ENCODE results near the gene UCP1. TPM values are rescaled to one million over a fixed set of nuclear protein-coding genes. Genes with fewer than 3 reads are reported as not detected.

UCP1 gene
- total RNA-seq, 1 donor from 2014 or later = not detected

- H3K27ac ChIP-seq (replicated peaks) = peak overlapping the region; percentile 51
- peaks cover 9% of the 10 kb centered on the region for H3K4me1 ChIP-seq
- DNase-seq = no peak
- no peaks in the 10 kb centered on the region for H3K9me3 ChIP-seq (replicated peaks)
- intact Hi-C loops (cut with micrococcal nuclease) = loop anchor here (5.0 kb wide), 1 partner anchor 247 kb away; no protein-coding TSS in a partner anchor
- no peaks in the 10 kb centered on the region for H3K36me3 ChIP-seq
- no peaks in the 10 kb centered on the region for H3K27me3 ChIP-seq (ENCODE audit: low read depth)
- TF ChIP-seq, protein P1, sequence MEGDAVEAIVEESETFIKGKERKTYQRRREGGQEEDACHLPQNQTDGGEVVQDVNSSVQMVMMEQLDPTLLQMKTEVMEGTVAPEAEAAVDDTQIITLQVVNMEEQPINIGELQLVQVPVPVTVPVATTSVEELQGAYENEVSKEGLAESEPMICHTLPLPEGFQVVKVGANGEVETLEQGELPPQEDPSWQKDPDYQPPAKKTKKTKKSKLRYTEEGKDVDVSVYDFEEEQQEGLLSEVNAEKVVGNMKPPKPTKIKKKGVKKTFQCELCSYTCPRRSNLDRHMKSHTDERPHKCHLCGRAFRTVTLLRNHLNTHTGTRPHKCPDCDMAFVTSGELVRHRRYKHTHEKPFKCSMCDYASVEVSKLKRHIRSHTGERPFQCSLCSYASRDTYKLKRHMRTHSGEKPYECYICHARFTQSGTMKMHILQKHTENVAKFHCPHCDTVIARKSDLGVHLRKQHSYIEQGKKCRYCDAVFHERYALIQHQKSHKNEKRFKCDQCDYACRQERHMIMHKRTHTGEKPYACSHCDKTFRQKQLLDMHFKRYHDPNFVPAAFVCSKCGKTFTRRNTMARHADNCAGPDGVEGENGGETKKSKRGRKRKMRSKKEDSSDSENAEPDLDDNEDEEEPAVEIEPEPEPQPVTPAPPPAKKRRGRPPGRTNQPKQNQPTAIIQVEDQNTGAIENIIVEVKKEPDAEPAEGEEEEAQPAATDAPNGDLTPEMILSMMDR (IDR thresholded peaks at IDR 0.05; ENCODE audit: borderline replicate concordance) = peak; percentile 72
- no peak overlapping the region for H3K4me3 ChIP-seq
Observed at GRCh38 chr4:140609548-140610425, 41.0 kb upstream of the UCP1 start.

DNA sequence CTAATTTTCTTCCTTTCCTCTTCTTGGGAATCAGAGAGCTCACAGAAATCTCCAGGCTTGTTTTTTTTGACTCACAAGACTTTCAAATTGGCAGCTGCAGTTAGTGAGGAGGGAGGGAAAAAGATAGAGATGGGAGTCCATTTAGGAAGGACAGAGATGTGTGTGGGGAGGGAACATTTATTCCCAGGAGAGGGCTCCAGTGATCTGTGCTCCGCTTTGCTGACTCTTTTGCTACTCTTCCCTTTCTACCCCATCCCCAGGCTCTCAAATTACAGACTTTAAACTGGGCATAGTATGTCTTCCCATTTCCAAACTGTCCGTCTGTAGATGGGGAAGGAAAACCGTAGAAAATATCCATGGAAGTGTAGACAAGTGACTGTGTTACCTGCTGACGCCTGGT lies 39.1 kb upstream of the UCP1 start:
- no peaks in the 10 kb centered on the region for H3K36me3 ChIP-seq
- no peak overlapping the region for H3K27ac ChIP-seq (replicated peaks)
- no peak overlapping the region for H3K4me3 ChIP-seq
- TF ChIP-seq, protein P1 (IDR thresholded peaks at IDR 0.05; ENCODE audit: borderline replicate concordance) = no peak
- no peaks in the 10 kb centered on the region for H3K27me3 ChIP-seq (ENCODE audit: low read depth)
- H3K9me3 ChIP-seq (replicated peaks) = no peaks in the 10 kb centered on the region
- no peak for DNase-seq
- peaks cover 25% of the 10 kb centered on the region for H3K4me1 ChIP-seq
- intact Hi-C loops (cut with micrococcal nuclease) = loop anchor here (5.0 kb wide), 1 partner anchor 246 kb away; no protein-coding TSS in a partner anchor

DNA sequence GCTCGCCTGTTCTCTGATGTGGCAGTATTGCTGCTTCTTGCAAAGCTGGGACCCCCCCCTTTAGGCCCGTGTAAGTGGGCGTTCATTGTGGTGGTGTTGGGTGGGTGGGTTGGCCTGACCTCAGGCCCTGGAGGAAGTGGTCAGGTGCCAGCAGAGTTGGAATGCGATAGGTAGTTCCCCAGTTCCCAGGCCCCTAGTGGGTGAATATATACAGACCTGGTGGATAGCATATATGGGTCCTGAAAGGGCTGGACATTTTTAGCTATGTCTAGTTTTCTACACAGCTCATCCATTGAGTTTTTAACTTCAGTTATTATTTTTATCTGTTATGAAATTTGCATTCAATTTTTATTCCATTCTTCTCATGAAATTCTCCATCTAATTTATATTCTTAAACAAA lies 35.8 kb upstream of the UCP1 start:
- H3K27me3 ChIP-seq (ENCODE audit: low read depth) = no peaks in the 10 kb centered on the region
- TF ChIP-seq, protein P1 (IDR thresholded peaks at IDR 0.05; ENCODE audit: borderline replicate concordance) = no peak
- no peak for DNase-seq
- no peaks in the 10 kb centered on the region for H3K36me3 ChIP-seq
- peaks cover 32% of the 10 kb centered on the region for H3K4me1 ChIP-seq
- no peak overlapping the region for H3K4me3 ChIP-seq
- intact Hi-C loops (cut with micrococcal nuclease) = no loop called here
- H3K27ac ChIP-seq (replicated peaks) = peak overlapping the region; percentile 76
- H3K9me3 ChIP-seq (replicated peaks) = no peaks in the 10 kb centered on the region

DNA sequence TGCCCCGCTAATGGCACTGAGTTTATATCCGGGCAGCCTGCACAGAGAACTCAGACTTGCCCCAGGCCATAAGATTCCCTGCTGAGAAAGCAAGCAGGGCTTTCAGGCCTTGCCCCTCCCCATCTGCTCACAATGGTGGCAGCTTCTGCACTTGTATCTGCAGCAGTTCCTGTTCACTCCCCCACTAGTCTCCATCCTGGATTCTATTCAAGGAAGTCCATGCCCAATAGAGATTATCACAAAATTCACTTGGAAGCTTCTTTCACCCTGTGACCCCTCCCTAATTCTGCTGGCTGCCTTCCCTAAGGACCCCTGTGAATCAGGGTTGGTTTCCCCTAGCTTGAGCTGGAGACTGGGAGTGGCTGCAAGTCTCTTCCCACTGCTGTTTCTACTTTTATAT lies 34.5 kb upstream of the UCP1 start:
- H3K36me3 ChIP-seq = no peaks in the 10 kb centered on the region
- TF ChIP-seq, protein P1 (IDR thresholded peaks at IDR 0.05; ENCODE audit: borderline replicate concordance) = no peak
- peak overlapping the region; percentile 76 for H3K27ac ChIP-seq (replicated peaks)
- H3K9me3 ChIP-seq (replicated peaks) = no peaks in the 10 kb centered on the region
- intact Hi-C loops (cut with micrococcal nuclease) = no loop called here
- peaks cover 28% of the 10 kb centered on the region for H3K4me1 ChIP-seq
- DNase-seq = no peak
- no peak overlapping the region for H3K4me3 ChIP-seq
- H3K27me3 ChIP-seq (ENCODE audit: low read depth) = no peaks in the 10 kb centered on the region

DNA sequence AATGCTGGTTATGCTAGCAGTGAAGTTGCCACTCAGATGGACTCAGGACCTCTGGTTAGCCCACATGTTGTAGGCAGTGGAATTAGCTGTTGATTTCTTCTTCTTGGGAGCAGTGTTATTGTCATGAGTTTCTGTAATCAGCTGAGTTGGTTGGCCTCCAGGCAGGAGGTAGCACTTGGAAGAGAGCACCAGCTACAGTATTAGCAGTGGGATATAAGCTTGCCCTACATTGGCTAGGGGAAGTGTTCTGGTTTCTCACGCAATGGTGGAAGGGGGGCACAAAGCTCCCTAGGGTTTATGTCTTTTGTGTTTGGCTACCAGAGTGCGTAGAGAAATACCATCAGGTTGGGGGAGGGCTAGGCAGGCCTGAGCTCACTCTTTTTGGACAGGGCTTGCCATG lies 34.0 kb upstream of the UCP1 start:
- intact Hi-C loops (cut with micrococcal nuclease) = no loop called here
- H3K4me1 ChIP-seq = peaks cover 28% of the 10 kb centered on the region
- TF ChIP-seq, protein P1 (IDR thresholded peaks at IDR 0.05; ENCODE audit: borderline replicate concordance) = no peak
- no peak overlapping the region for H3K4me3 ChIP-seq
- no peaks in the 10 kb centered on the region for H3K27me3 ChIP-seq (ENCODE audit: low read depth)
- H3K36me3 ChIP-seq = no peaks in the 10 kb centered on the region
- peak overlapping the region; percentile 76 for H3K27ac ChIP-seq (replicated peaks)
- no peaks in the 10 kb centered on the region for H3K9me3 ChIP-seq (replicated peaks)
- DNase-seq = no peak
